Kidney epithelial cell (primary cell): Measurements from ENCODE around the gene ITPK1. TPM values are rescaled to one million over a fixed set of nuclear protein-coding genes. Genes with fewer than 3 reads are reported as not detected.

Experiments used
- DNase-seq: peaks from one replicate; pipeline ENCODE4 v3.0.0-alpha.2; 2010; ENCODE audit warnings: low read depth
- H3K27me3 ChIP-seq: 2 replicates; pipeline ENCODE4 v1.6.0; 2011; ENCODE audit warnings: low read length; ENCODE audit not compliant: control insufficient read depth, insufficient read depth
- H3K36me3 ChIP-seq: 2 replicates; pipeline ENCODE4 v1.5.1; 2011; ENCODE audit warnings: low read length; ENCODE audit not compliant: control insufficient read depth, insufficient read depth
- H3K4me3 ChIP-seq: 2 replicates; pipeline ENCODE4 v1.5.1; 2011; ENCODE audit warnings: low read depth, mild to moderate bottlenecking, control low read depth, low read length
- CTCF ChIP-seq: IDR thresholded peaks from 2 replicates; pipeline ENCODE4 v1.5.1; 2011; ENCODE audit warnings: mild to moderate bottlenecking, moderate library complexity, low read length, control low read depth, inconsistent platforms; ENCODE audit not compliant: insufficient read depth, poor library complexity, severe bottlenecking
- total RNA-seq: library from RNA; depleted of rRNA; stranded (reverse); fragments of >200 nt; gene quantifications from 2 replicates; pipeline ENCODE4 v1.2.3, GENCODE V29; 2015

The ITPK1 gene
- total RNA-seq, 1 donor from 2014 or later = 21.3 TPM

DNA sequence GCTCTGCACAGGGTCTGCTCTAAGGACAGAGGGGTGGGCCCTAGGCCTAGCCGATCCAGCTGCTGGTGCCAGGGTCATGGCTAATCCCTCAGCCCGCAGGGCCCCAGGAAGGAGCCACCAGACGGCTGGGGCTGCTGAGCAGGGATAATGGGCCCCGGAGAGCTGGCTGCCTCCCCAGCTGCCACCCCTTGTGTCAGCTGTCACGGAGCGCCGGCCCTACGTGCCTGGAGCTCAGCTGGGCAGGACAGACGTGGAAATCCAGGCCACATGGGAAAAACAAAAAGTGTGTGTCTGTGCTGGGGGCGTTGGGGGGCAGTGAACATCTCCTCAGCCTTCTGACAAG lies 156.6 kb downstream of the ITPK1 start:
- Histone ChIP-seq H3K36me3 (no peaks in the 10 kb centered on the region), H3K4me3 (no peak overlapping the region), H3K27me3 (no peaks in the 10 kb centered on the region)
- DNase-seq = no peak
- no peak for TF ChIP-seq CTCF

DNA sequence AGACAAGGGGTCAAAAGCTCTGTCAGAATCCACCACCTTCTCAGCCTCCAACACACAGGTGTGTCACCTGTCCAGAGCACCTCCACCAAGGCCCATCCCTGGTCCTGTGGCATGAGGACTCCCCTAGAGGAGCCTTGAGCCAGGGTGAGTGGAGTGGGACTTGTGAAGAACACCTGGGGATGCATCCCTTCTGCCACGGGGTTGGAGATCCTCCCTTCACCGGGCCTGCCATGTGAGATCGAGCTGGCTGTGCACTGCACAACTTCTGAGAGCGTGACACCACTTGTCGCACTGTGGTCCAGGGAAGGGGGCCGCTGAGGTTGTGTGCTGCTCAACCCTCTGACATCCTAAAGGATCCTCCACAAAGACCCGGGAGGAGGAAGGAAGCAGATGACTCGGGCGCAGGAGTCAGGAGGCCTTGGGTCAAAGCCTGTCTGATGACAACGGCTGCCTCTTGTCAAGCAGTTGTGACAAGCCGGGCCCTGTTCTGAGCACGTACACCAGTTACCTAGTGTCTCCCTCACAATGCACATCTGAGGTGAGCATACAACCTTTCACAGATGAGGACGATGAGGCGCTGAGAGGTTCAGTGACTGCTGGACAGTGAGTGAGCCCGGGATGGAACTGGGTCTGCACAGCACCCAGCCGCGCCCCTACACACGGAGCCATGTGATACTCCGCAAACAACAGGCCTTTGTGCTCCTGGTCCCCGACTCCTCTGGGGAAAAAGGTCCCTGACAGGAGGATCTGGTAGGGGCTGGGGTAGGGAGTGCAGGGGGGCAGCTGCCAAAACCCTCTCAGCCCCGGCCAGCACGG lies 157.1 kb downstream of the ITPK1 start:
- TF ChIP-seq CTCF = no peak
- Histone ChIP-seq H3K27me3 (no peaks in the 10 kb centered on the region), H3K36me3 (no peaks in the 10 kb centered on the region), H3K4me3 (no peak overlapping the region)
- no peak for DNase-seq

DNA sequence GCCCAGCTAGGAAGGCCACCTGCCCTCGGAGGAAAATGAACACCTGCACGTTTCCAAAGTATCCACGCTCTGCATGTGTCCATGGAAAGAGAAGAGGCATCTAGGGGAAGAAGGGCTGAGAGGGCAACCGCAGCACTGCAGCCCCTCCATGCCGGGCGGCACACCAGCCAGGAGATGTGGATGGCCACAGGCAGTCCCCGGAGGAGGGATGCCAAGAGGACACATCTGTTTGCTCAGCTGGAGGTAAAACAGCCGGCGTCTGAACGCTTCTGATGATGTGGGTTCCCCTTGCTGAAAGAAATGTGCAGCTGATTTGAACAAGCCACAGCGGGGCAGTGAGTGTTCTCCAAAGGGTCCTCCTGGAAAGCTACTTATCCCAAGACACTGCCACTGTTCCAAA lies 158.8 kb downstream of the ITPK1 start:
- DNase-seq = no peak
- Histone ChIP-seq H3K27me3 (no peaks in the 10 kb centered on the region), H3K4me3 (no peak overlapping the region), H3K36me3 (no peaks in the 10 kb centered on the region)
- no peak for TF ChIP-seq CTCF

DNA sequence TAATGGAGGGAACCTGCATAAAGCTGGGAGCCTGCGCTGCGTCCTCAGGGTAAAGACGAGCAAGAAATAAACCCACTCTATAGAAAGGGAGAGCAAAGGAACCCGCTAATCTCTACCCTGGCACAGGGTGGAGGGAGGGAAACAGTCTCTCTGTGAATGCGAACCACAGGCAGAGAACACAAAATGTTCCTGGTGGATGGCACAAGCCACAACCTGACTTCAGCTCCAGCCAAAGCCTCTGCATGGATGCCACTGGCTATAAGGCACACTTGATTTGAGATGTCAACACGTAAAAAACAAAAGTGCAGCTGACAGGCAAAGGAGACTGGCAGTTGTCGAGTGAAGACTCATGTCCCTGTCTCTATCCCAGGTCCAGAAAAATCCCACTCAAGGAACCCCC lies 160.3 kb downstream of the ITPK1 start:
- Histone ChIP-seq H3K27me3 (no peaks in the 10 kb centered on the region), H3K36me3 (no peaks in the 10 kb centered on the region), H3K4me3 (no peak overlapping the region)
- TF ChIP-seq CTCF = no peak
- no peak for DNase-seq

DNA sequence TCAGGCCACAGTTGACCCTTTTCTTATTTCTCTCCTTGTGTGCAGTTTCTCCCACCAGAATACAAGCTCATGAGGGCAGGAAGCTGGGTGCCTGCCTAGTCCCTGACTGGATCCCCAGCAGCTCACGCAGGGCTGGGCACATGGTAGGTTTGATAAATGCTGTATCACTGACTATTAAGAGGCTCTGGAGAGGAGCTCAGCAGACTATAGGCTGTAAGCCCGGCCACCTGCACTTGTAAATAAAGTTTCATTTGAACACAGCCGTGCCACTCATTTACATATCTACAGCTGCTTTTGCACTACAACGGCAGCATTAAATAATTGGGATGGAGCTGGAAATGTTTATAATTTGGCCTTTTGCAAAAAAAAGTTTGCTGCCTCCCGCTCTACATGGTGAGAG lies 160.8 kb downstream of the ITPK1 start:
- TF ChIP-seq CTCF = no peak
- Histone ChIP-seq H3K27me3 (no peaks in the 10 kb centered on the region), H3K36me3 (no peaks in the 10 kb centered on the region)

GRCh38 chr14:92953526-92953925 lies 162.2 kb downstream of the ITPK1 start:
- H3K27me3 ChIP-seq = no peaks in the 10 kb centered on the region
- H3K36me3 ChIP-seq = no peaks in the 10 kb centered on the region
- H3K4me3 ChIP-seq = no peak overlapping the region
- TF ChIP-seq CTCF = no peak
- no peak for DNase-seq

More for the DNA sequence above, 160.8 kb downstream of the ITPK1 start:
- H3K4me3 ChIP-seq = no peak overlapping the region
- no peak for DNase-seq
